VCaP (cell line): ENCODE results near the gene TBXA2R.

Source experiments
- H3K27ac ChIP-seq: fragments of 450-650 bp; 2 replicates; pipeline ENCODE4 v1.5.1; 2017
- CTCF ChIP-seq: fragments of 450-650 bp; conservative IDR thresholded peaks from 2 replicates; pipeline ENCODE4 v1.5.1; 2017; ENCODE audit warnings: mild to moderate bottlenecking, moderate library complexity

TBXA2R gene

GRCh38 chr19:3595521-3596061 is 11.1 kb downstream of the TBXA2R start:
- H3K27ac ChIP-seq = no peak overlapping the region
- no peak for TF ChIP-seq CTCF

GRCh38 chr19:3593156-3593555 is 13.5 kb downstream of the TBXA2R start:
- TF ChIP-seq CTCF = no peak

GRCh38 chr19:3591876-3592613 is 14.6 kb downstream of the TBXA2R start:
- no peak overlapping the region for H3K27ac ChIP-seq
- TF ChIP-seq CTCF = no peak

More at GRCh38 chr19:3593156-3593555, 13.5 kb downstream of the TBXA2R start:
- H3K27ac ChIP-seq = no peak overlapping the region

GRCh38 chr19:3590991-3591659 is 15.6 kb downstream of the TBXA2R start:
- H3K27ac ChIP-seq = no peak overlapping the region
- no peak for TF ChIP-seq CTCF

- TF ChIP-seq CTCF = no peak
- no peak overlapping the region for H3K27ac ChIP-seq
Observed at GRCh38 chr19:3589949-3590348, 16.7 kb downstream of the TBXA2R start.

- no peak overlapping the region for H3K27ac ChIP-seq
- no peak for TF ChIP-seq CTCF
Observed at GRCh38 chr19:3589439-3589838, 17.2 kb downstream of the TBXA2R start.

GRCh38 chr19:3586707-3587346 is 19.8 kb downstream of the TBXA2R start:
- no peak overlapping the region for H3K27ac ChIP-seq
- no peak for TF ChIP-seq CTCF
